K562 (cell line): ENCODE results near the gene LONP1. TPM values are rescaled to one million over a fixed set of nuclear protein-coding genes. Genes with fewer than 3 reads are reported as not detected.

ENCODE experiments used
- ARID3A ChIP-seq: IDR thresholded peaks from 2 replicates; pipeline ENCODE4 v1.6.1; 2012; ENCODE audit warnings: low read depth, low read length, improper control_type of control experiment, borderline replicate concordance
- CREB1 ChIP-seq, 2 experiments: sonication (generic) in 1 of 2; formaldehyde crosslinking in 1 of 2; IDR thresholded peaks; 2 replicates each; pipeline versions ENCODE4 v1.6.1 to v1.8.0; 2012 to 2022; ENCODE audit warnings: inconsistent platforms in 1 of 2, mild to moderate bottlenecking in 1 of 2, missing genetic modification reagents in 1 of 2, moderate library complexity in 1 of 2
- CTCFL ChIP-seq: IDR thresholded peaks from 2 replicates; pipeline ENCODE4 v1.6.1; 2011; ENCODE audit warnings: borderline replicate concordance, low read depth, mild to moderate bottlenecking, moderate library complexity, low read length; ENCODE audit not compliant: insufficient read depth, poor library complexity, severe bottlenecking
- ETV6 ChIP-seq, 3 experiments: fragments of 150-350 bp in 1 of 3; sonication (generic) in 1 of 3; formaldehyde crosslinking in 1 of 3; IDR thresholded peaks; 2 replicates each; pipeline versions ENCODE4 v1.6.1 to v1.8.0; 2014 to 2022; ENCODE audit warnings: borderline replicate concordance in 2 of 3, low read depth in 2 of 3, antibody characterized with exemption in 1 of 3, low read length in 1 of 3, mild to moderate bottlenecking in 1 of 3, missing genetic modification reagents in 1 of 3
- ID3 ChIP-seq, 2 experiments: fragments of 250-450 bp in 1 of 2; fragments of 450-650 bp in 1 of 2; sonication (Bioruptor Pico) in 1 of 2; IDR thresholded peaks; 2 replicates each; pipeline versions ENCODE4 v1.6.1 to v1.8.0; 2016 to 2021; ENCODE audit warnings: mild to moderate bottlenecking in 2 of 2, moderate library complexity in 2 of 2, missing compliant biosample characterization in 1 of 2, missing genetic modification characterization in 1 of 2
- JUND ChIP-seq, 2 experiments: IDR thresholded peaks; 2 replicates in 1 of 2; 3 replicates in 1 of 2; pipeline ENCODE4 v1.6.1; 2011; ENCODE audit warnings: borderline replicate concordance in 2 of 2, low read depth in 2 of 2, low read length in 2 of 2, improper control_type of control experiment in 1 of 2, missing biosample characterization in 1 of 2, missing genetic modification characterization in 1 of 2, missing genetic modification reagents in 1 of 2
- PKNOX1 ChIP-seq: fragments of 450-650 bp; IDR thresholded peaks from 2 replicates; pipeline ENCODE4 v1.6.1; 2016
- POLR3A ChIP-seq: IDR thresholded peaks from 2 replicates; pipeline ENCODE4 v1.6.1; 2011; ENCODE audit warnings: borderline replicate concordance, mild to moderate bottlenecking, moderate library complexity; ENCODE audit not compliant: insufficient read length, insufficient read depth; ENCODE audit errors: extremely low read depth
- PYGO2 ChIP-seq: fragments of 450-650 bp; IDR thresholded peaks from 2 replicates; pipeline ENCODE4 v1.6.1; 2016; ENCODE audit warnings: mild to moderate bottlenecking, missing genetic modification characterization, moderate library complexity, missing compliant biosample characterization
- SNIP1 ChIP-seq: fragments of 450-650 bp; IDR thresholded peaks from 2 replicates; pipeline ENCODE4 v1.7.1; 2017; ENCODE audit warnings: low read depth, mild to moderate bottlenecking
- TCF3 ChIP-seq: sonication (generic); formaldehyde crosslinking; IDR thresholded peaks from 2 replicates; pipeline ENCODE4 v1.4.0; 2020; ENCODE audit warnings: mild to moderate bottlenecking, missing genetic modification reagents
- TOE1 ChIP-seq, 2 experiments: fragments of 450-650 bp in 1 of 2; sonication (generic) in 1 of 2; formaldehyde crosslinking in 1 of 2; IDR thresholded peaks; 2 replicates each; pipeline versions ENCODE4 v1.7.1 to v1.8.0; 2016 to 2022; ENCODE audit warnings: borderline replicate concordance in 2 of 2, mild to moderate bottlenecking in 2 of 2, antibody characterized with exemption in 1 of 2, inconsistent platforms in 1 of 2, low read depth in 1 of 2, missing genetic modification reagents in 1 of 2, moderate library complexity in 1 of 2
- ZNF146 ChIP-seq: IDR thresholded peaks from one replicate; pipeline ENCODE4 v1.6.1; 2018; ENCODE audit warnings: missing compliant biosample characterization; ENCODE audit not compliant: unreplicated experiment
- ZNF282 ChIP-seq: sonication (generic); formaldehyde crosslinking; IDR thresholded peaks from 2 replicates; pipeline ENCODE4 v1.8.1; 2023; ENCODE audit warnings: missing genetic modification reagents
- ZNF408 ChIP-seq: fragments of 250-450 bp; sonication (Bioruptor Pico); IDR thresholded peaks from 2 replicates; pipeline ENCODE4 v1.4.0; 2020; ENCODE audit warnings: low read depth, mild to moderate bottlenecking, moderate library complexity
- ZNF655 ChIP-seq: fragments of 250-450 bp; sonication (Bioruptor Pico); IDR thresholded peaks from 2 replicates; pipeline ENCODE4 v1.5.0; 2021
- polyA plus RNA-seq, 8 experiments: library from polyadenylated mRNA; depleted of rRNA in 4 of 8; stranded (reverse) in 5 of 8; unstranded in 3 of 8; fragments of >200 nt; fragmentation: Nextera tagmentation in 2 of 8; fragmentation: Illumina TruSeq in 1 of 8; extraction: Ambion mirVana in 2 of 8; extraction: Trizol in 1 of 8; gene quantifications; 2 replicates each; pipeline versions ENCODE4 v1.2.1 to v1.2.3, GENCODE V29; 2011 to 2014; ENCODE audit warnings: inconsistent platforms in 1 of 8, missing spikeins in 1 of 8
- total RNA-seq, 7 experiments: library from RNA; depleted of rRNA in 6 of 7; stranded (reverse); fragments of >200 nt in 6 of 7; fragmentation: Illumina TruSeq in 2 of 7; extraction: Trizol in 2 of 7; gene quantifications; 2 replicates each; pipeline versions ENCODE4 v1.2.1 to v1.2.3, GENCODE V29; 2011 to 2021; ENCODE audit warnings: low replicate concordance in 1 of 7

LONP1 gene
- total and polyA plus RNA-seq, 9 of the 15 experiments (the other 6 are each of a cell fraction or from before 2014, with no cell fraction given): 1.1 to 238 (median 84.5) TPM

- TF ChIP-seq ZNF655 (CRISPR knock-in tag): no peak
- no peak for TF ChIP-seq POLR3A
- no peak for TF ChIP-seq ZNF146
- TF ChIP-seq CREB1 (IDR thresholded peaks at IDR 0.05): no peak
- no peak for TF ChIP-seq CREB1 (CRISPR knock-in tag; IDR thresholded peaks at IDR 0.05)
- no peak for TF ChIP-seq PYGO2 (tag)
- TF ChIP-seq PKNOX1: 0 out of 2 replicates have a peak, but pooled peaks have one; percentile 9
- no peak for TF ChIP-seq ARID3A
- TF ChIP-seq CTCFL: no peak
- no peak for TF ChIP-seq JUND (IDR thresholded peaks at IDR 0.05; ENCODE audit: borderline replicate concordance, low read depth, low read length)
- no peak for TF ChIP-seq JUND (tag; IDR thresholded peaks at IDR 0.05; ENCODE audit: borderline replicate concordance, low read depth, low read length)
- TF ChIP-seq TCF3 (CRISPR knock-in tag): no peak
- TF ChIP-seq ID3 (CRISPR knock-in tag; IDR thresholded peaks at IDR 0.05): no peak
- peak; percentile 42; the same call in 1 of the 2 replicates for TF ChIP-seq ID3 (tag; IDR thresholded peaks at IDR 0.05)
- no peak for TF ChIP-seq SNIP1
- peak; percentile 63; the same call in 1 of the 2 replicates for TF ChIP-seq ZNF282
- TF ChIP-seq ETV6 (IDR thresholded peaks at IDR 0.05; ENCODE audit: borderline replicate concordance in 1 of 2, low read depth in 2 of 2, low read length in 1 of 2): no peak
- TF ChIP-seq ETV6 (CRISPR knock-in tag; IDR thresholded peaks at IDR 0.05; ENCODE audit: borderline replicate concordance): no peak
- TF ChIP-seq ZNF408 (CRISPR knock-in tag): no peak
- no peak for TF ChIP-seq TOE1 (IDR thresholded peaks at IDR 0.05; ENCODE audit: borderline replicate concordance)
- no peak for TF ChIP-seq TOE1 (CRISPR knock-in tag; IDR thresholded peaks at IDR 0.05; ENCODE audit: borderline replicate concordance, low read depth)
Measured at GRCh38 chr19:5687360-5688198, 32.4 kb downstream of the LONP1 start (continued).
